Measurements from ENCODE around the gene SVOP.
"Not testable (repeated sequence)": the region's sequence is repeated elsewhere in the genome, so short reads cannot be mapped to it uniquely, and the experiment has no call there.

SVOP gene

GRCh38 chr12:108879615-108880254 is 141.1 kb downstream of the SVOP start, which contains the start of gene DAO:
Gene DAO (plus strand): TSS chr12:108880092. CDS start chr12:108885007, 4,915 bp downstream.
- DNase-seq, result no peak

- no peak for DNase-seq
These were observed 144.3 kb downstream of the SVOP start for GRCh38 chr12:108876550-108876949.

GRCh38 chr12:108875682-108876361 is 145.0 kb downstream of the SVOP start:
- no peak for DNase-seq

- no peak for DNase-seq
These were observed 145.6 kb downstream of the SVOP start for GRCh38 chr12:108875280-108875679.

- DNase-seq, result no peak
These were observed 152.1 kb downstream of the SVOP start for GRCh38 chr12:108868781-108869180.

- not testable (repeated sequence) for DNase-seq
These were observed 154.8 kb downstream of the SVOP start for GRCh38 chr12:108866083-108866482.

GRCh38 chr12:108865169-108865568 is 155.7 kb downstream of the SVOP start:
- DNase-seq, result no peak

GRCh38 chr12:108862588-108862959 is 158.3 kb downstream of the SVOP start:
- no peak for DNase-seq

- DNase-seq, result no peak
These were observed 158.8 kb downstream of the SVOP start for GRCh38 chr12:108861878-108862587.

GRCh38 chr12:108860443-108860842 is 160.4 kb downstream of the SVOP start:
- no peak for DNase-seq

- DNase-seq, result no peak
These were observed 161.0 kb downstream of the SVOP start for GRCh38 chr12:108859923-108860291.

- not testable (repeated sequence) for DNase-seq
These were observed 161.5 kb downstream of the SVOP start for GRCh38 chr12:108859141-108859922.

GRCh38 chr12:108858311-108859074 is 162.4 kb downstream of the SVOP start:
- no peak for DNase-seq

Data from hippocampal formation (tissue), 2 donors.